WTC11 (cell line): ENCODE data around the gene DDX39B. TPM values are rescaled to one million over a fixed set of nuclear protein-coding genes. Genes with fewer than 3 reads are reported as not detected.
A peak's percentile ranks its signal among the peaks of the same experiment; 100 is the strongest.

Experiments
- ATAC-seq: fragments of 200-7000 bp; cut with Tn5 transposase; 2 replicates; pipeline ENCODE4 v1.10.0; 2021; ENCODE audit warnings: mild to moderate bottlenecking, moderate library complexity
- Bru-seq: library from RNA; stranded (reverse); fragments of 400-500 nt; gene quantifications from one replicate; lab custom pipeline; 2021; lab: Mats Ljungman, UMichigan
- CTCF ChIA-PET: fragments of 300-600 bp; sonication (Branson Sonifier 250); formaldehyde crosslinking; loops from one replicate; lab custom pipeline; 2021; ENCODE audit warnings: antibody characterized with exemption; lab: Charles Lee
- POLR2A ChIA-PET: fragments of 350-600 bp; sonication (Branson Sonifier 250); formaldehyde crosslinking; loops from one replicate; lab custom pipeline; 2021; ENCODE audit warnings: antibody characterized with exemption; lab: Charles Lee
- DNase-seq: peaks from one replicate; pipeline ENCODE4 v3.0.0; 2021; ENCODE audit warnings: low spot score
- H3K27ac Mint-ChIP-seq: 2 replicates; pipeline ENCODE4 v1.8.0; 2021; ENCODE audit warnings: mixed read lengths
- H3K27me3 Mint-ChIP-seq: 2 replicates; pipeline ENCODE4 v1.8.0; 2021; ENCODE audit warnings: low read depth, mild to moderate bottlenecking, moderate library complexity, mixed read lengths
- H3K36me3 Mint-ChIP-seq: 2 replicates; pipeline ENCODE4 v1.8.0; 2021; ENCODE audit warnings: mixed read lengths
- H3K4me1 Mint-ChIP-seq: 2 replicates; pipeline ENCODE4 v1.8.0; 2022; ENCODE audit warnings: mixed read lengths
- H3K4me3 Mint-ChIP-seq: 2 replicates; pipeline ENCODE4 v1.8.0; 2021; ENCODE audit warnings: mild to moderate bottlenecking, moderate library complexity, mixed read lengths
- H3K9me3 Mint-ChIP-seq: 2 replicates; pipeline ENCODE4 v1.8.0; 2021; ENCODE audit warnings: mixed read lengths
- AR ChIP-seq: fragments of 250-450 bp; sonication (Bioruptor Pico); IDR thresholded peaks from 2 replicates; pipeline ENCODE4 v1.9.0; 2021; ENCODE audit warnings: mild to moderate bottlenecking
- ARID4B ChIP-seq: sonication (generic); formaldehyde crosslinking; IDR thresholded peaks from 2 replicates; pipeline ENCODE4 v1.8.0; 2023; ENCODE audit warnings: missing genetic modification reagents, mild to moderate bottlenecking, borderline replicate concordance
- CREM ChIP-seq: sonication (generic); formaldehyde crosslinking; IDR thresholded peaks from 2 replicates; pipeline ENCODE4 v1.8.1; 2022; ENCODE audit warnings: mild to moderate bottlenecking, missing genetic modification reagents, moderate library complexity
- EMX1 ChIP-seq: fragments of 250-450 bp; sonication (Bioruptor Pico); IDR thresholded peaks from 2 replicates; pipeline ENCODE4 v1.8.0; 2021; ENCODE audit warnings: mild to moderate bottlenecking
- ESRRA ChIP-seq: sonication (generic); formaldehyde crosslinking; IDR thresholded peaks from 2 replicates; pipeline ENCODE4 v1.8.1; 2022; ENCODE audit warnings: mild to moderate bottlenecking, missing genetic modification reagents, borderline replicate concordance
- FOXP1 ChIP-seq: sonication (generic); formaldehyde crosslinking; IDR thresholded peaks from 2 replicates; pipeline ENCODE4 v1.8.0; 2022; ENCODE audit warnings: missing genetic modification reagents, mild to moderate bottlenecking, moderate library complexity, borderline replicate concordance
- FOXP4 ChIP-seq: sonication (generic); formaldehyde crosslinking; IDR thresholded peaks from 2 replicates; pipeline ENCODE4 v1.8.0; 2022; ENCODE audit warnings: mild to moderate bottlenecking, missing genetic modification reagents
- IRF1 ChIP-seq: sonication (generic); formaldehyde crosslinking; IDR thresholded peaks from 2 replicates; pipeline ENCODE4 v1.8.0; 2023; ENCODE audit warnings: missing genetic modification reagents
- KAT7 ChIP-seq: sonication (generic); formaldehyde crosslinking; IDR thresholded peaks from 2 replicates; pipeline ENCODE4 v1.8.1; 2023; ENCODE audit warnings: missing genetic modification reagents, mild to moderate bottlenecking, borderline replicate concordance
- MAX ChIP-seq: sonication (generic); formaldehyde crosslinking; IDR thresholded peaks from 2 replicates; pipeline ENCODE4 v1.8.0; 2022; ENCODE audit warnings: mild to moderate bottlenecking, missing genetic modification reagents
- PREB ChIP-seq: sonication (generic); formaldehyde crosslinking; IDR thresholded peaks from 2 replicates; pipeline ENCODE4 v1.8.1; 2022; ENCODE audit warnings: mild to moderate bottlenecking, missing genetic modification reagents, moderate library complexity, borderline replicate concordance
- RELA ChIP-seq: sonication (generic); formaldehyde crosslinking; IDR thresholded peaks from 2 replicates; pipeline ENCODE4 v1.8.1; 2022; ENCODE audit warnings: missing genetic modification reagents, mild to moderate bottlenecking, borderline replicate concordance
- SMAD3 ChIP-seq: sonication (generic); formaldehyde crosslinking; IDR thresholded peaks from 2 replicates; pipeline ENCODE4 v1.8.0; 2022; ENCODE audit warnings: missing genetic modification reagents, mild to moderate bottlenecking, borderline replicate concordance
- SP1 ChIP-seq: sonication (generic); formaldehyde crosslinking; conservative IDR thresholded peaks from 2 replicates; pipeline ENCODE4 v1.8.1; 2022; ENCODE audit warnings: missing genetic modification reagents
- TEAD1 ChIP-seq: sonication (generic); formaldehyde crosslinking; IDR thresholded peaks from 2 replicates; pipeline ENCODE4 v1.8.0; 2022; ENCODE audit warnings: mild to moderate bottlenecking, missing genetic modification reagents
- USF1 ChIP-seq: sonication (generic); formaldehyde crosslinking; IDR thresholded peaks from 2 replicates; pipeline ENCODE4 v1.8.0; 2022; ENCODE audit warnings: mild to moderate bottlenecking, missing genetic modification reagents
- ZBTB21 ChIP-seq: sonication (generic); formaldehyde crosslinking; IDR thresholded peaks from 2 replicates; pipeline ENCODE4 v1.8.1; 2023; ENCODE audit warnings: mild to moderate bottlenecking, missing genetic modification reagents, borderline replicate concordance
- ZNF121 ChIP-seq: sonication (generic); formaldehyde crosslinking; IDR thresholded peaks from 2 replicates; pipeline ENCODE4 v1.8.0; 2023; ENCODE audit warnings: missing genetic modification reagents
- ZNF232 ChIP-seq: sonication (generic); formaldehyde crosslinking; IDR thresholded peaks from 2 replicates; pipeline ENCODE4 v1.8.0; 2022; ENCODE audit warnings: mild to moderate bottlenecking, missing genetic modification reagents
- ZNF671 ChIP-seq: fragments of 250-450 bp; sonication (Bioruptor Pico); IDR thresholded peaks from 2 replicates; pipeline ENCODE4 v1.8.0; 2021; ENCODE audit warnings: mild to moderate bottlenecking
- long read RNA-seq, 3 experiments: library from RNA in 1 of 3; library from capped mRNA in 1 of 3; library from polyadenylated mRNA in 1 of 3; unstranded in 2 of 3; stranded (forward) in 1 of 3; transcript quantifications; one replicate each; pipeline ENCODE4 v2.0.0, GENCODE V29; 2021
- total RNA-seq: library from RNA; stranded (reverse); gene quantifications from 3 replicates; pipeline ENCODE4 v1.2.3, GENCODE V29; 2021

The DDX39B gene
- total RNA-seq (704 to 738 TPM (median 712 TPM) in 3 replicates), Bru-seq, nascent RNA (percentile 73 among the genes with signal in this experiment)
- long read RNA-seq, experiment 1, full-length matches to known transcripts: 557 of 846 reads
- long read RNA-seq, experiment 1, partial matches to known transcripts: 148 of 846 reads
- long read RNA-seq, experiment 1, other reads (novel, unspliced or antisense): 141 of 846 reads
- long read RNA-seq, experiment 2, full-length matches to known transcripts: 243 of 417 reads
- long read RNA-seq, experiment 2, partial matches to known transcripts: 101 of 417 reads
- long read RNA-seq, experiment 2, other reads (novel, unspliced or antisense): 73 of 417 reads
- long read RNA-seq, experiment 3, transcript DDX39B-214 (11 exons, 2,003 nt): minor isoform, 628 of 1,848 reads
- long read RNA-seq, experiment 3, transcript DDX39B-202 (11 exons, 2,133 nt): major isoform, 1,009 of 1,848 reads
- long read RNA-seq, experiment 3, partial matches to known transcripts: 24 of 1,848 reads
- long read RNA-seq, experiment 3, other reads (novel, unspliced or antisense): 186 of 1,848 reads

GRCh38 chr6:31541658-31542521 lies at the start of gene DDX39B:
TSS of gene DDX39B (minus strand) at chr6:31542003. CDS start at chr6:31540532, 1,471 bp downstream.
- Mint-ChIP-seq H3K27ac (peak within 1 kb of the TSS; percentile 98), H3K4me3 (peak within 1 kb of the TSS; percentile 99), H3K36me3 (peaks cover 41% of the 10 kb centered on the region), H3K27me3 (no peaks in the 10 kb centered on the region), H3K4me1 (peaks cover 48% of the 10 kb centered on the region), H3K9me3 (no peaks in the 10 kb centered on the region)
- ATAC-seq (peak; percentile 66), DNase-seq (peak; percentile 93)
- CTCF ChIA-PET: interaction anchor here (0.7 to 4.8 kb wide), 10 partner anchors 9 to 455 kb away, joined by 3 to 23 read pairs (median 4); partner anchors contain the start of gene LST1
- POLR2A ChIA-PET: interaction anchor here (0.5 to 2.5 kb wide), 16 partner anchors 9 to 286 kb away, joined by 3 to 22 read pairs (median 4); partner anchors contain the start of genes BAG6, C6orf47, DDAH2 and GPANK1
- no peak for TF ChIP-seq ZNF121 (CRISPR knock-in tag)
- TF ChIP-seq ZNF232 (CRISPR knock-in tag): peak; percentile 73; the same call in 1 of the 2 replicates
- no peak for TF ChIP-seq ZNF671
- TF ChIP-seq PREB: 0 out of 2 replicates have a peak, but pooled peaks have one; percentile 8
- TF ChIP-seq ZBTB21 (CRISPR knock-in tag): no peak
- TF ChIP-seq CREM: peak; percentile 39; the same call in 1 of the 2 replicates
- peak; percentile 96; the same call in 1 of the 2 replicates for TF ChIP-seq ESRRA (CRISPR knock-in tag)
- TF ChIP-seq FOXP1 (CRISPR knock-in tag): peak; percentile 37; the same call in 1 of the 2 replicates
- 0 out of 2 replicates have a peak, but pooled peaks have one; percentile 46 for TF ChIP-seq KAT7 (CRISPR knock-in tag)
- TF ChIP-seq TEAD1 (CRISPR knock-in tag): 0 out of 2 replicates have a peak, but pooled peaks have one; percentile 46
- TF ChIP-seq FOXP4 (CRISPR knock-in tag): peak; percentile 55; the same call in 1 of the 2 replicates
- 0 out of 2 replicates have a peak, but pooled peaks have one; percentile 19 for TF ChIP-seq EMX1 (CRISPR knock-in tag)
- TF ChIP-seq ARID4B (CRISPR knock-in tag): peak; percentile 50; the same call in 1 of the 2 replicates
- TF ChIP-seq IRF1 (CRISPR knock-in tag): no peak
- peak; percentile 51; the same call in 1 of the 2 replicates for TF ChIP-seq AR
- no peak for TF ChIP-seq RELA (CRISPR knock-in tag)
- peak; percentile 37; the same call in 1 of the 2 replicates for TF ChIP-seq USF1
- peak; percentile 79 for TF ChIP-seq MAX
- TF ChIP-seq SMAD3 (CRISPR knock-in tag): 0 out of 2 replicates have a peak, but pooled peaks have one; percentile 84
- TF ChIP-seq SP1 (CRISPR knock-in tag): no peak
